ENCODE results near the gene OR4F6. TPM values are rescaled to one million over a fixed set of nuclear protein-coding genes. Genes with fewer than 3 reads are reported as not detected.

Gene OR4F6
- total RNA-seq, 1 experiment from 2014 or later, result not detected

- TF ChIP-seq CDX4 (CRISPR knock-in tag; IDR thresholded peaks at IDR 0.05; ENCODE audit: borderline replicate concordance), result no peak
- TF ChIP-seq KAT7 (CRISPR knock-in tag; IDR thresholded peaks at IDR 0.05; ENCODE audit: borderline replicate concordance), result no peak
- no peak for TF ChIP-seq ZNF396 (CRISPR knock-in tag; IDR thresholded peaks at IDR 0.05; ENCODE audit: borderline replicate concordance)
- no peak for TF ChIP-seq FOXP4 (CRISPR knock-in tag; IDR thresholded peaks at IDR 0.05)
- no peak for TF ChIP-seq ZNF281 (CRISPR knock-in tag; IDR thresholded peaks at IDR 0.05)
Observed at GRCh38 chr15:101804941-101805340, 1.6 kb downstream of the OR4F6 start (continued).

- Mint-ChIP-seq H3K4me1 (no peaks in the 10 kb centered on the region), H3K9me3 (no peaks in the 10 kb centered on the region), H3K36me3 (no peaks in the 10 kb centered on the region), H3K27ac (no peak overlapping the region), H3K27me3 (ENCODE audit: low read depth) (peaks cover 3% of the 10 kb centered on the region; the same call in 1 of the 2 replicates), H3K4me3 (no peak overlapping the region)
- DNase-seq (ENCODE audit: low spot score), result no peak
- CTCF ChIA-PET, result no interaction called here
- ATAC-seq, result no peak
- POLR2A ChIA-PET, result no interaction called here
- no peak for TF ChIP-seq MYBL2 (CRISPR knock-in tag; IDR thresholded peaks at IDR 0.05)
- TF ChIP-seq ATF1 (CRISPR knock-in tag; IDR thresholded peaks at IDR 0.05), result no peak
- no peak for TF ChIP-seq MLX (CRISPR knock-in tag; IDR thresholded peaks at IDR 0.05)
- no peak for TF ChIP-seq ZMAT4 (CRISPR knock-in tag; IDR thresholded peaks at IDR 0.05)
- no peak for TF ChIP-seq GABPB1 (CRISPR knock-in tag; IDR thresholded peaks at IDR 0.05)
- no peak for TF ChIP-seq NFYB (CRISPR knock-in tag; conservative IDR thresholded peaks at IDR 0.05; ENCODE audit: low read depth)
- TF ChIP-seq ZNF281 (CRISPR knock-in tag; IDR thresholded peaks at IDR 0.05), result no peak
- TF ChIP-seq ZBTB21 (CRISPR knock-in tag; IDR thresholded peaks at IDR 0.05; ENCODE audit: borderline replicate concordance), result no peak
- no peak for TF ChIP-seq MXD4 (CRISPR knock-in tag; IDR thresholded peaks at IDR 0.05; ENCODE audit: borderline replicate concordance)
- no peak for TF ChIP-seq OVOL2 (CRISPR knock-in tag; IDR thresholded peaks at IDR 0.05; ENCODE audit: borderline replicate concordance)
- no peak for TF ChIP-seq PRRX2 (CRISPR knock-in tag; IDR thresholded peaks at IDR 0.05)
- TF ChIP-seq MAX (CRISPR knock-in tag; IDR thresholded peaks at IDR 0.05), result no peak
- TF ChIP-seq ZNF121 (CRISPR knock-in tag; IDR thresholded peaks at IDR 0.05), result no peak
- no peak for TF ChIP-seq PRDM15 (CRISPR knock-in tag; IDR thresholded peaks at IDR 0.05)
- no peak for TF ChIP-seq JUN (CRISPR knock-in tag; IDR thresholded peaks at IDR 0.05)
- no peak for TF ChIP-seq ZNF219 (CRISPR knock-in tag; IDR thresholded peaks at IDR 0.05; ENCODE audit: borderline replicate concordance)
Observed at GRCh38 chr15:101805605-101806345, 2.5 kb downstream of the OR4F6 start.
